Liver (tissue), 3 donors: Measurements from ENCODE around the gene PTBP3.

Source experiments
- JUND ChIP-seq, 2 donors: IDR thresholded peaks; 2 replicates each; pipeline ENCODE4 v1.6.1; 2016; ENCODE audit warnings: antibody characterized with exemption in 2 of 2
- MAX ChIP-seq: IDR thresholded peaks from 2 replicates; pipeline ENCODE4 v1.6.1; 2016; ENCODE audit warnings: antibody characterized with exemption
- SP1 ChIP-seq: IDR thresholded peaks from 2 replicates; pipeline ENCODE4 v1.6.1; 2018; ENCODE audit warnings: antibody characterized with exemption, mild to moderate bottlenecking
- ZBTB33 ChIP-seq: IDR thresholded peaks from 2 replicates; pipeline ENCODE4 v1.6.1; 2016; ENCODE audit warnings: antibody characterized with exemption
- TF ChIP-seq, protein P1 (sequence below): fragments of 150-350 bp; IDR thresholded peaks from 2 replicates; pipeline ENCODE4 v1.5.1; 2017; ENCODE audit warnings: improper control_type of control experiment, low read depth, low read length; ENCODE audit not compliant: missing input control
- TF ChIP-seq, protein P2 (sequence below): IDR thresholded peaks from 2 replicates; pipeline ENCODE4 v1.6.1; 2016; ENCODE audit warnings: antibody characterized with exemption, mild to moderate bottlenecking
- TF ChIP-seq, protein P3 (sequence below): IDR thresholded peaks from 2 replicates; pipeline ENCODE4 v1.6.1; 2016; ENCODE audit warnings: antibody characterized with exemption
- donor health status: healthy.
- donor health status: healthy.

- TF ChIP-seq, protein P1, sequence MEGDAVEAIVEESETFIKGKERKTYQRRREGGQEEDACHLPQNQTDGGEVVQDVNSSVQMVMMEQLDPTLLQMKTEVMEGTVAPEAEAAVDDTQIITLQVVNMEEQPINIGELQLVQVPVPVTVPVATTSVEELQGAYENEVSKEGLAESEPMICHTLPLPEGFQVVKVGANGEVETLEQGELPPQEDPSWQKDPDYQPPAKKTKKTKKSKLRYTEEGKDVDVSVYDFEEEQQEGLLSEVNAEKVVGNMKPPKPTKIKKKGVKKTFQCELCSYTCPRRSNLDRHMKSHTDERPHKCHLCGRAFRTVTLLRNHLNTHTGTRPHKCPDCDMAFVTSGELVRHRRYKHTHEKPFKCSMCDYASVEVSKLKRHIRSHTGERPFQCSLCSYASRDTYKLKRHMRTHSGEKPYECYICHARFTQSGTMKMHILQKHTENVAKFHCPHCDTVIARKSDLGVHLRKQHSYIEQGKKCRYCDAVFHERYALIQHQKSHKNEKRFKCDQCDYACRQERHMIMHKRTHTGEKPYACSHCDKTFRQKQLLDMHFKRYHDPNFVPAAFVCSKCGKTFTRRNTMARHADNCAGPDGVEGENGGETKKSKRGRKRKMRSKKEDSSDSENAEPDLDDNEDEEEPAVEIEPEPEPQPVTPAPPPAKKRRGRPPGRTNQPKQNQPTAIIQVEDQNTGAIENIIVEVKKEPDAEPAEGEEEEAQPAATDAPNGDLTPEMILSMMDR: no peak
- TF ChIP-seq, protein P2, sequence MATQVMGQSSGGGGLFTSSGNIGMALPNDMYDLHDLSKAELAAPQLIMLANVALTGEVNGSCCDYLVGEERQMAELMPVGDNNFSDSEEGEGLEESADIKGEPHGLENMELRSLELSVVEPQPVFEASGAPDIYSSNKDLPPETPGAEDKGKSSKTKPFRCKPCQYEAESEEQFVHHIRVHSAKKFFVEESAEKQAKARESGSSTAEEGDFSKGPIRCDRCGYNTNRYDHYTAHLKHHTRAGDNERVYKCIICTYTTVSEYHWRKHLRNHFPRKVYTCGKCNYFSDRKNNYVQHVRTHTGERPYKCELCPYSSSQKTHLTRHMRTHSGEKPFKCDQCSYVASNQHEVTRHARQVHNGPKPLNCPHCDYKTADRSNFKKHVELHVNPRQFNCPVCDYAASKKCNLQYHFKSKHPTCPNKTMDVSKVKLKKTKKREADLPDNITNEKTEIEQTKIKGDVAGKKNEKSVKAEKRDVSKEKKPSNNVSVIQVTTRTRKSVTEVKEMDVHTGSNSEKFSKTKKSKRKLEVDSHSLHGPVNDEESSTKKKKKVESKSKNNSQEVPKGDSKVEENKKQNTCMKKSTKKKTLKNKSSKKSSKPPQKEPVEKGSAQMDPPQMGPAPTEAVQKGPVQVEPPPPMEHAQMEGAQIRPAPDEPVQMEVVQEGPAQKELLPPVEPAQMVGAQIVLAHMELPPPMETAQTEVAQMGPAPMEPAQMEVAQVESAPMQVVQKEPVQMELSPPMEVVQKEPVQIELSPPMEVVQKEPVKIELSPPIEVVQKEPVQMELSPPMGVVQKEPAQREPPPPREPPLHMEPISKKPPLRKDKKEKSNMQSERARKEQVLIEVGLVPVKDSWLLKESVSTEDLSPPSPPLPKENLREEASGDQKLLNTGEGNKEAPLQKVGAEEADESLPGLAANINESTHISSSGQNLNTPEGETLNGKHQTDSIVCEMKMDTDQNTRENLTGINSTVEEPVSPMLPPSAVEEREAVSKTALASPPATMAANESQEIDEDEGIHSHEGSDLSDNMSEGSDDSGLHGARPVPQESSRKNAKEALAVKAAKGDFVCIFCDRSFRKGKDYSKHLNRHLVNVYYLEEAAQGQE: no peak
- TF ChIP-seq ZBTB33 (no peak), SP1 (no peak), JUND (IDR thresholded peaks at IDR 0.05) (no peak), MAX (no peak)
- TF ChIP-seq, protein P3, sequence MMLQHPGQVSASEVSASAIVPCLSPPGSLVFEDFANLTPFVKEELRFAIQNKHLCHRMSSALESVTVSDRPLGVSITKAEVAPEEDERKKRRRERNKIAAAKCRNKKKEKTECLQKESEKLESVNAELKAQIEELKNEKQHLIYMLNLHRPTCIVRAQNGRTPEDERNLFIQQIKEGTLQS: no peak
Measured at GRCh38 chr9:112299514-112299913, 33.9 kb downstream of the PTBP3 start.
